IMR-90 (cell line): Measurements from ENCODE around the gene SCARB1. TPM values are rescaled to one million over a fixed set of nuclear protein-coding genes. Genes with fewer than 3 reads are reported as not detected.

Source experiments
- ATAC-seq: fragments of 200-7000 bp; cut with Tn5 transposase; 2 replicates; pipeline ENCODE4 v1.9.1; 2020; ENCODE audit warnings: low read depth, mild to moderate bottlenecking, moderate library complexity
- BruUV-seq: library from RNA; stranded (reverse); fragments of 400-500 nt; replicated peaks from 2 replicates; lab custom pipeline; 2021; lab: Mats Ljungman, UMichigan
- CTCF ChIA-PET: fragments of 300-600 bp; formaldehyde crosslinking; extraction: SDS; loops from one replicate; lab custom pipeline; 2021; ENCODE audit warnings: antibody characterized with exemption; lab: Yijun Ruan, JAX
- POLR2A ChIA-PET: fragments of 300-600 bp; sonication (Branson Sonifier 250); formaldehyde crosslinking; loops from one replicate; lab custom pipeline; 2022; ENCODE audit warnings: antibody characterized with exemption; ENCODE audit not compliant: unreplicated experiment; lab: Charles Lee
- DNase-seq: peaks from one replicate; pipeline ENCODE4 v3.0.0; 2013
- H2AFZ ChIP-seq: replicated peaks from 2 replicates; pipeline ENCODE3; 2013; ENCODE audit warnings: low read length, mild to moderate bottlenecking; ENCODE audit not compliant: poor library complexity
- H2AK5ac ChIP-seq: 2 replicates; pipeline ENCODE4 v1.6.1; 2013; ENCODE audit warnings: low read depth, low read length, inconsistent platforms
- H2AK9ac ChIP-seq: replicated peaks from 2 replicates; pipeline ENCODE3; 2013; ENCODE audit warnings: mild to moderate bottlenecking, low read depth, low read length, moderate library complexity; ENCODE audit not compliant: poor library complexity
- H2BK120ac ChIP-seq: 2 replicates; pipeline ENCODE4 v1.6.1; 2013; ENCODE audit warnings: low read depth, low read length, inconsistent platforms
- H2BK15ac ChIP-seq: 3 replicates; pipeline ENCODE4 v1.6.1; 2013; ENCODE audit warnings: low read depth, low read length, inconsistent platforms
- H2BK20ac ChIP-seq: 2 replicates; pipeline ENCODE4 v1.6.1; 2013; ENCODE audit warnings: low read depth, mild to moderate bottlenecking, inconsistent platforms, low read length, moderate library complexity
- H2BK5ac ChIP-seq: 2 replicates; pipeline ENCODE4 v1.6.1; 2013; ENCODE audit warnings: mild to moderate bottlenecking, low read depth, low read length, inconsistent platforms; ENCODE audit not compliant: poor library complexity, severe bottlenecking
- H3K14ac ChIP-seq: replicated peaks from 2 replicates; pipeline ENCODE4 v1.6.1; 2013; ENCODE audit warnings: low read depth, low read length, inconsistent platforms
- H3K18ac ChIP-seq: 2 replicates; pipeline ENCODE4 v1.6.1; 2013; ENCODE audit warnings: low read depth, low read length, control low read depth
- H3K23ac ChIP-seq: 2 replicates; pipeline ENCODE4 v1.6.1; 2013; ENCODE audit warnings: low read depth, low read length, inconsistent platforms
- H3K27ac ChIP-seq: 2 replicates; pipeline ENCODE4 v1.5.1; 2013; ENCODE audit warnings: mild to moderate bottlenecking, control low read depth, low read length; ENCODE audit not compliant: insufficient read depth
- H3K27me3 ChIP-seq: 2 replicates; pipeline ENCODE4 v1.6.1; 2013; ENCODE audit warnings: low read length; ENCODE audit not compliant: control insufficient read depth, insufficient read depth
- H3K36me3 ChIP-seq: 2 replicates; pipeline ENCODE4 v1.6.1; 2013; ENCODE audit warnings: low read length, mixed read lengths; ENCODE audit not compliant: control insufficient read depth, insufficient read depth
- H3K4ac ChIP-seq: 2 replicates; pipeline ENCODE4 v1.6.1; 2013; ENCODE audit warnings: low read depth, low read length, inconsistent platforms
- H3K4me1 ChIP-seq: 2 replicates; pipeline ENCODE4 v1.6.1; 2013; ENCODE audit warnings: low read length, mixed read lengths; ENCODE audit not compliant: control insufficient read depth, insufficient read depth
- H3K4me2 ChIP-seq: 2 replicates; pipeline ENCODE4 v1.6.1; 2013; ENCODE audit warnings: low read depth, mild to moderate bottlenecking, control low read depth, low read length, moderate library complexity
- H3K4me3 ChIP-seq: 2 replicates; pipeline ENCODE4 v1.5.1; 2013; ENCODE audit warnings: low read depth, mild to moderate bottlenecking, control low read depth, low read length, moderate library complexity; ENCODE audit not compliant: insufficient read depth
- H3K56ac ChIP-seq: 2 replicates; pipeline ENCODE4 v1.6.1; 2013; ENCODE audit warnings: low read length, inconsistent platforms; ENCODE audit not compliant: insufficient read depth; ENCODE audit errors: extremely low read depth
- H3K79me1 ChIP-seq, 2 experiments: 2 replicates each; pipeline ENCODE4 v1.6.1; 2013; ENCODE audit warnings: low read length in 2 of 2, inconsistent platforms in 1 of 2, low read depth in 1 of 2
- H3K9ac ChIP-seq: 2 replicates; pipeline ENCODE4 v1.6.1; 2013; ENCODE audit warnings: low read depth, low read length, control low read depth
- H3K9me1 ChIP-seq: 2 replicates; pipeline ENCODE4 v1.6.1; 2013; ENCODE audit warnings: low read length, inconsistent platforms; ENCODE audit not compliant: insufficient read depth
- H3K9me3 ChIP-seq: 2 replicates; pipeline ENCODE4 v1.6.1; 2013; ENCODE audit warnings: low read length; ENCODE audit not compliant: control insufficient read depth, insufficient read depth
- H4K20me1 ChIP-seq: 2 replicates; pipeline ENCODE4 v1.6.1; 2013; ENCODE audit warnings: low read length, inconsistent platforms; ENCODE audit not compliant: insufficient read depth
- H4K5ac ChIP-seq: 2 replicates; pipeline ENCODE4 v1.6.1; 2013; ENCODE audit warnings: mild to moderate bottlenecking, low read depth, low read length, control low read depth
- H4K8ac ChIP-seq, 2 experiments: 2 replicates each; pipeline ENCODE4 v1.6.1; 2013; ENCODE audit warnings: low read depth in 2 of 2, low read length in 2 of 2, control low read depth in 1 of 2, inconsistent platforms in 1 of 2
- H4K91ac ChIP-seq: 2 replicates; pipeline ENCODE4 v1.6.1; 2013; ENCODE audit warnings: low read depth, low read length, inconsistent platforms; ENCODE audit not compliant: insufficient read depth
- BHLHE40 ChIP-seq: fragments of 150-350 bp; IDR thresholded peaks from 2 replicates; pipeline ENCODE4 v1.6.1; 2016; ENCODE audit warnings: mild to moderate bottlenecking, low read depth, low read length
- CEBPB ChIP-seq: IDR thresholded peaks from 2 replicates; pipeline ENCODE4 v1.6.1; 2012; ENCODE audit warnings: low read depth, low read length, improper control_type of control experiment
- CHD1 ChIP-seq: IDR thresholded peaks from 2 replicates; pipeline ENCODE4 v1.6.1; 2012; ENCODE audit warnings: low read depth, low read length, improper control_type of control experiment
- CTCF ChIP-seq: conservative IDR thresholded peaks from 2 replicates; pipeline ENCODE4 v1.5.1; 2012; ENCODE audit warnings: mild to moderate bottlenecking, low read depth, low read length, improper control_type of control experiment
- MAFK ChIP-seq: IDR thresholded peaks from 2 replicates; pipeline ENCODE4 v1.6.1; 2012; ENCODE audit warnings: low read depth, low read length, improper control_type of control experiment
- MAZ ChIP-seq: IDR thresholded peaks from 2 replicates; pipeline ENCODE4 v1.6.1; 2012; ENCODE audit warnings: low read depth, mild to moderate bottlenecking, low read length, improper control_type of control experiment, moderate library complexity, borderline replicate concordance
- MXI1 ChIP-seq: IDR thresholded peaks from 2 replicates; pipeline ENCODE4 v1.6.1; 2012; ENCODE audit warnings: low read depth, mild to moderate bottlenecking, low read length, moderate library complexity, borderline replicate concordance
- NFE2L2 ChIP-seq: fragments of 150-350 bp; IDR thresholded peaks from 2 replicates; pipeline ENCODE4 v1.6.1; 2016; ENCODE audit warnings: low read depth, mild to moderate bottlenecking, low read length
- POLR2A ChIP-seq: IDR thresholded peaks from 2 replicates; pipeline ENCODE4 v1.6.1; 2012; ENCODE audit warnings: mild to moderate bottlenecking, low read depth, low read length
- RAD21 ChIP-seq: IDR thresholded peaks from 2 replicates; pipeline ENCODE4 v1.6.1; 2012; ENCODE audit warnings: low read length, improper control_type of control experiment
- RCOR1 ChIP-seq: IDR thresholded peaks from 2 replicates; pipeline ENCODE4 v1.6.1; 2012; ENCODE audit warnings: mild to moderate bottlenecking, low read length, improper control_type of control experiment; ENCODE audit not compliant: insufficient replicate concordance
- RFX5 ChIP-seq: IDR thresholded peaks from 2 replicates; pipeline ENCODE4 v1.8.0; 2012; ENCODE audit warnings: low read depth, mild to moderate bottlenecking, low read length, moderate library complexity
- SMC3 ChIP-seq: fragments of 150-350 bp; IDR thresholded peaks from 2 replicates; pipeline ENCODE4 v1.6.1; 2016; ENCODE audit warnings: low read depth, mild to moderate bottlenecking, antibody characterized with exemption, low read length, moderate library complexity
- WGBS, 2 experiments: methylation state at CpG; one replicate each; pipeline versions ENCODE4 v1.1.5 to v1.1.7; 2013; ENCODE audit warnings: missing lambda C conversion rate in 2 of 2; ENCODE audit not compliant: insufficient read length in 1 of 2; ENCODE audit errors: extremely low coverage in 2 of 2; 5-methylcytosine and 5-hydroxymethylcytosine counted together
- dilution Hi-C: fragments of 300-500 bp; cut with HindIII; formaldehyde crosslinking; loops from one replicate; pipeline ENCODE4 v1.14.3; 2018; ENCODE audit warnings: low sequenced_read_pairs; ENCODE audit not compliant: unreplicated experiment
- in situ Hi-C: fragments of 300-500 bp; cut with MboI; formaldehyde crosslinking; loops from 3 replicates; pipeline ENCODE4 v1.14.3; 2019; ENCODE audit warnings: low sequenced_read_pairs, inconsistent platforms, mixed read lengths
- intact Hi-C: fragments of 100-400 bp; cut with micrococcal nuclease; formaldehyde crosslinking; loops from 2 replicates; pipeline ENCODE4 v1.10.0; 2022
- polyA plus RNA-seq, 3 experiments: library from polyadenylated mRNA; depleted of rRNA; stranded (reverse); fragments of >200 nt; gene quantifications; 2 replicates each; pipeline ENCODE4 v1.2.3, GENCODE V29; 2012; ENCODE audit warnings: low replicate concordance in 1 of 3
- total RNA-seq: library from RNA; depleted of rRNA; stranded (reverse); fragments of >200 nt; gene quantifications from 2 replicates; pipeline ENCODE4 v1.2.3, GENCODE V29; 2012
- TF ChIP-seq, protein P1 (sequence below): fragments of 150-350 bp; IDR thresholded peaks from 2 replicates; pipeline ENCODE4 v1.6.1; 2017; ENCODE audit warnings: mild to moderate bottlenecking, antibody characterized with exemption, low read length, low read depth
- TF ChIP-seq, protein P2 (sequence below): fragments of 150-350 bp; IDR thresholded peaks from 2 replicates; pipeline ENCODE4 v1.6.1; 2016; ENCODE audit warnings: low read depth, mild to moderate bottlenecking, low read length, moderate library complexity, borderline replicate concordance

Gene SCARB1
- total and polyA plus RNA-seq, 2 of the 4 experiments (the other 2 are of a cell fraction): 3.0 to 24.8 TPM

DNA sequence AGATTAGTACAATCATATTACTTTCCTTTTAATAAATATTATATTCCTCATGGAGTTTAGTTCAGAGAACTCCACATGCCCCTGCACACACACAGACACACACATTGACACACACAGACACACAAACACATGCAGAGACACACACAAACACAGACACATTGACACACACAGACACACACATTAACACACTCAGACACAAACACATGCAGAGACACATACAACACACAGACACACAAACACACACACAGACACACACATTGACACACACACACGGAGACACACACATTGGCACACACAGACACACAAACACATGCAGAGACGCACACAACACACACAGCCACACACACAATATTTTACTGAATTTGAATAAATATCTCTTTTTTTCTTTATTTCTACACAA, 12.5 kb upstream of the SCARB1 start:
- no peak overlapping the region for H4K91ac ChIP-seq
- no peak for DNase-seq
- H3K56ac ChIP-seq: no peak overlapping the region
- H3K9ac ChIP-seq: no peak overlapping the region
- H3K36me3 ChIP-seq: no peaks in the 10 kb centered on the region
- no peak overlapping the region for H2BK120ac ChIP-seq
- peaks cover 5% of the 10 kb centered on the region; the same call in 1 of the 2 replicates for H3K4me1 ChIP-seq
- peak overlapping the region; percentile 14; the same call in 1 of the 3 replicates for H2BK15ac ChIP-seq
- intact Hi-C loops (no loop called here), in situ Hi-C loops (no loop called here), dilution Hi-C loops (no loop called here)
- no peaks in the 10 kb centered on the region for H3K9me3 ChIP-seq
- H2BK5ac ChIP-seq: peak overlapping the region; percentile 71
- no peak overlapping the region for H2BK20ac ChIP-seq
- no peak overlapping the region for H4K8ac ChIP-seq
- H3K4me3 ChIP-seq: no peak overlapping the region
- no peak overlapping the region for H2AK9ac ChIP-seq
- peak overlapping the region; percentile 32 for H2AFZ ChIP-seq
- no peak overlapping the region for H3K27ac ChIP-seq
- whole genome bisulfite sequencing, 2 experiments: 80% methylated on average over 1 of the region's 2 CpGs; no CpG with 5 or more reads in 1 of the 2 experiments
- ATAC-seq: no peak
- ChIA-PET POLR2A (no interaction called here), CTCF (no interaction called here)
- H3K14ac ChIP-seq: peak overlapping the region; percentile 22
- BruUV-seq: no TSS peak
- no peaks in the 10 kb centered on the region for H4K20me1 ChIP-seq
- H3K4ac ChIP-seq: peak overlapping the region; percentile 54; the same call in 1 of the 2 replicates
- no peak overlapping the region for H3K4me2 ChIP-seq
- H4K5ac ChIP-seq: no peak overlapping the region
- H3K23ac ChIP-seq: peak overlapping the region; percentile 45; the same call in 1 of the 2 replicates
- TF ChIP-seq, protein P1, sequence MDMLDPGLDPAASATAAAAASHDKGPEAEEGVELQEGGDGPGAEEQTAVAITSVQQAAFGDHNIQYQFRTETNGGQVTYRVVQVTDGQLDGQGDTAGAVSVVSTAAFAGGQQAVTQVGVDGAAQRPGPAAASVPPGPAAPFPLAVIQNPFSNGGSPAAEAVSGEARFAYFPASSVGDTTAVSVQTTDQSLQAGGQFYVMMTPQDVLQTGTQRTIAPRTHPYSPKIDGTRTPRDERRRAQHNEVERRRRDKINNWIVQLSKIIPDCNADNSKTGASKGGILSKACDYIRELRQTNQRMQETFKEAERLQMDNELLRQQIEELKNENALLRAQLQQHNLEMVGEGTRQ: no peak
- TF ChIP-seq RCOR1 (no peak), MAZ (no peak), BHLHE40 (no peak), RFX5 (no peak), MXI1 (no peak), CEBPB (no peak), RAD21 (no peak), CTCF (no peak), NFE2L2 (no peak), SMC3 (no peak), CHD1 (no peak), MAFK (no peak), POLR2A (no peak)
- TF ChIP-seq, protein P2, sequence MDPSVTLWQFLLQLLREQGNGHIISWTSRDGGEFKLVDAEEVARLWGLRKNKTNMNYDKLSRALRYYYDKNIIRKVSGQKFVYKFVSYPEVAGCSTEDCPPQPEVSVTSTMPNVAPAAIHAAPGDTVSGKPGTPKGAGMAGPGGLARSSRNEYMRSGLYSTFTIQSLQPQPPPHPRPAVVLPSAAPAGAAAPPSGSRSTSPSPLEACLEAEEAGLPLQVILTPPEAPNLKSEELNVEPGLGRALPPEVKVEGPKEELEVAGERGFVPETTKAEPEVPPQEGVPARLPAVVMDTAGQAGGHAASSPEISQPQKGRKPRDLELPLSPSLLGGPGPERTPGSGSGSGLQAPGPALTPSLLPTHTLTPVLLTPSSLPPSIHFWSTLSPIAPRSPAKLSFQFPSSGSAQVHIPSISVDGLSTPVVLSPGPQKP: no peak
- no peak overlapping the region for H3K18ac ChIP-seq
- H3K27me3 ChIP-seq: peaks cover 3% of the 10 kb centered on the region; the same call in 1 of the 2 replicates
- H3K9me1 ChIP-seq: peaks cover 3% of the 10 kb centered on the region; the same call in 1 of the 2 replicates
- no peaks in the 10 kb centered on the region for H3K79me1 ChIP-seq
- H2AK5ac ChIP-seq: peak overlapping the region; percentile 99
